Adipocyte (in vitro differentiated cells): Measurements from ENCODE around the gene AFDN.
"Not testable (repeated sequence)": the region's sequence is repeated elsewhere in the genome, so short reads cannot be mapped to it uniquely, and the experiment has no call there.

Experiments used
- DNase-seq: peaks from one replicate; pipeline ENCODE4 v3.0.0-alpha.2; 2015; ENCODE audit warnings: low read depth
- H3K27me3 ChIP-seq: replicated peaks from 2 replicates; pipeline ENCODE4 v1.7.0; 2013; ENCODE audit warnings: mild to moderate bottlenecking, low read length, moderate library complexity; ENCODE audit not compliant: control insufficient read depth, insufficient read depth
- H3K36me3 ChIP-seq: 2 replicates; pipeline ENCODE4 v1.7.0; 2013; ENCODE audit warnings: low read length, mild to moderate bottlenecking, moderate library complexity; ENCODE audit not compliant: control insufficient read depth, insufficient read depth, severe bottlenecking
- H3K4me1 ChIP-seq: 2 replicates; pipeline ENCODE4 v1.7.0; 2013; ENCODE audit warnings: mild to moderate bottlenecking, low read length, moderate library complexity; ENCODE audit not compliant: control insufficient read depth, insufficient read depth
- H3K4me3 ChIP-seq: 2 replicates; pipeline ENCODE4 v1.7.0; 2013; ENCODE audit warnings: mild to moderate bottlenecking, low read length, moderate library complexity
- H3K9ac ChIP-seq: 2 replicates; pipeline ENCODE4 v1.7.0; 2013; ENCODE audit warnings: mild to moderate bottlenecking, low read length, moderate library complexity
- H3K9me3 ChIP-seq: 2 replicates; pipeline ENCODE4 v1.7.0; 2013; ENCODE audit warnings: mild to moderate bottlenecking, low read length, moderate library complexity; ENCODE audit not compliant: control insufficient read depth

The AFDN gene

GRCh38 chr6:167965592-167966539 is 139.2 kb downstream of the AFDN start:
- no peak for DNase-seq
- Histone ChIP-seq H3K4me3 (no peak overlapping the region), H3K27me3 (no peaks in the 10 kb centered on the region), H3K36me3 (peaks cover 41% of the 10 kb centered on the region), H3K9me3 (no peaks in the 10 kb centered on the region), H3K4me1 (no peaks in the 10 kb centered on the region), H3K9ac (no peak overlapping the region)

- Histone ChIP-seq H3K27me3 (no peaks in the 10 kb centered on the region), H3K4me3 (no peak overlapping the region), H3K4me1 (no peaks in the 10 kb centered on the region), H3K9me3 (no peaks in the 10 kb centered on the region), H3K9ac (no peak overlapping the region), H3K36me3 (peaks cover 41% of the 10 kb centered on the region)
- no peak for DNase-seq
Measured at GRCh38 chr6:167966540-167966905, 139.8 kb downstream of the AFDN start.

- H3K27me3 ChIP-seq = no peaks in the 10 kb centered on the region
- no peaks in the 10 kb centered on the region for H3K9me3 ChIP-seq
- DNase-seq = no peak
- H3K36me3 ChIP-seq = peaks cover 32% of the 10 kb centered on the region
- no peak overlapping the region for H3K4me3 ChIP-seq
- no peak overlapping the region for H3K9ac ChIP-seq
- no peaks in the 10 kb centered on the region for H3K4me1 ChIP-seq
Measured at GRCh38 chr6:167968091-167968490, 141.4 kb downstream of the AFDN start.

DNA sequence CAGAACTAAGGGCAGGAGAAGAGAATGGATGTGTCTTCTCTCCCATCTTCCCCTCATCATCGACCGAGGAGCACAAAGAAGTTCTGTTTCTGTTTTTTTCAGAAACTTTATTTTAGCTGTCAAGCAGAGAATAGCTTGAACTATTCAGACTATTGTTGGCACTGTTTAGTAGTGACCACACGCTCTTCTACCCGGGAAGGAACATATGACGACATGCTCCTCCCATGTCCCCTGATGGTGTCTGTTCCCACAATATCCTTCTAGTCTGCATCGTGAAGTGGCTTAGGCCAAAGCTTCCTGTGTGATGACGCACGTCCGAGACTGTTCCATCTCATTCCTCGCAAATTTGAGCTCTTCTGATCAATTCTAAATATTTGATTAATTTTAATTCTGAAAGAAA is 143.5 kb downstream of the AFDN start:
- H3K27me3 ChIP-seq = no peaks in the 10 kb centered on the region
- no peak for DNase-seq
- H3K36me3 ChIP-seq = peaks cover 31% of the 10 kb centered on the region
- H3K9me3 ChIP-seq = no peaks in the 10 kb centered on the region
- H3K4me1 ChIP-seq = peaks cover 5% of the 10 kb centered on the region
- no peak overlapping the region for H3K4me3 ChIP-seq
- H3K9ac ChIP-seq = no peak overlapping the region

GRCh38 chr6:167972193-167972592 is 145.5 kb downstream of the AFDN start:
- Histone ChIP-seq H3K4me1 (peaks cover 5% of the 10 kb centered on the region), H3K36me3 (peaks cover 16% of the 10 kb centered on the region), H3K9ac (no peak overlapping the region), H3K4me3 (no peak overlapping the region), H3K27me3 (no peaks in the 10 kb centered on the region), H3K9me3 (no peaks in the 10 kb centered on the region)
- DNase-seq = no peak

- no peak overlapping the region for H3K4me3 ChIP-seq
- no peaks in the 10 kb centered on the region for H3K9me3 ChIP-seq
- no peak overlapping the region for H3K9ac ChIP-seq
- peaks cover 12% of the 10 kb centered on the region for H3K36me3 ChIP-seq
- DNase-seq = no peak
- H3K4me1 ChIP-seq = peaks cover 5% of the 10 kb centered on the region
- no peaks in the 10 kb centered on the region for H3K27me3 ChIP-seq
Measured at GRCh38 chr6:167973148-167973885, 146.6 kb downstream of the AFDN start.

GRCh38 chr6:167974640-167975344 is 148.1 kb downstream of the AFDN start:
- no peak overlapping the region for H3K4me3 ChIP-seq
- no peak overlapping the region for H3K9ac ChIP-seq
- DNase-seq = peak; percentile 7
- no peaks in the 10 kb centered on the region for H3K9me3 ChIP-seq
- no peaks in the 10 kb centered on the region for H3K27me3 ChIP-seq
- peaks cover 5% of the 10 kb centered on the region for H3K4me1 ChIP-seq
- no peaks in the 10 kb centered on the region for H3K36me3 ChIP-seq

- no peaks in the 10 kb centered on the region for H3K36me3 ChIP-seq
- peaks cover 5% of the 10 kb centered on the region for H3K4me1 ChIP-seq
- H3K4me3 ChIP-seq = no peak overlapping the region
- no peak overlapping the region for H3K9ac ChIP-seq
- H3K27me3 ChIP-seq = no peaks in the 10 kb centered on the region
- no peak for DNase-seq
- H3K9me3 ChIP-seq = no peaks in the 10 kb centered on the region
Measured at GRCh38 chr6:167975458-167975857, 148.7 kb downstream of the AFDN start.

- not testable (repeated sequence) for H3K27me3 ChIP-seq, H3K9ac ChIP-seq, H3K4me1 ChIP-seq, H3K4me3 ChIP-seq, H3K36me3 ChIP-seq, H3K9me3 ChIP-seq, DNase-seq
Measured at GRCh38 chr6:167976116-167976657, 149.5 kb downstream of the AFDN start.

DNA sequence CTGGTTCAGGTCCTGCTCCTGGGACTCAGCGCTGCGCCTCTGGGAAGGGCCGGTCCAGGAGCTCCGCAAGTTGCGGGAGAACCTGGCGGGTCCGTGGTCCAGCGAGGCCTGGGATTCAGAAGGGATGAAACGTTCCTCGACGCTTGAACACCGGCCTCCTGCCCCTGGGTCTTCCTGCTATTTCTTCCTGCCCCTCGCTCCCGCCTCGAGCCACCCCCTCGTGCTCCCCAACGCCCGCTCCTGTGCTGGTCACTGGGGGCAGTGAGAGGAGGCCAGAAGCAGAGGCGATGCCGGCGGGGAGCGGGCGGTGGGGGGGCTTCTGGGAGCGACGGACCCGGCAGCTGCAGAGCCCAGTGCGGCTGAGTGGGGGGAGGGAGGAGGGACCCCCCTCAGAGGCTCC is 150.0 kb downstream of the AFDN start:
- H3K9ac ChIP-seq = no peak overlapping the region
- H3K9me3 ChIP-seq = no peaks in the 10 kb centered on the region
- H3K27me3 ChIP-seq = no peaks in the 10 kb centered on the region
- no peak overlapping the region for H3K4me3 ChIP-seq
- DNase-seq = no peak
- H3K36me3 ChIP-seq = no peaks in the 10 kb centered on the region
- peaks cover 5% of the 10 kb centered on the region for H3K4me1 ChIP-seq
